Stimulated activated CD8-positive, alpha-beta memory T cell treated with anti-CD3 and anti-CD28 coated beads, Interleukin-4, amount 100 ng/mL, for 1 hour (primary cell): Measurements from ENCODE around the gene DQX1.
A peak's percentile ranks its signal among the peaks of the same experiment; 100 is the strongest.

Experiments
- DNase-seq, 2 donors: peaks; one replicate each; pipeline ENCODE4 v3.0.0-alpha.2; 2020; ENCODE audit warnings: low read depth in 2 of 2, low spot score in 1 of 2

Gene DQX1

GRCh38 chr2:74512744-74513604 is 13.1 kb downstream of the DQX1 start:
- DNase-seq, result no peak

GRCh38 chr2:74511104-74511989 is 14.7 kb downstream of the DQX1 start:
- DNase-seq, result no peak

GRCh38 chr2:74510272-74510671 is 15.8 kb downstream of the DQX1 start:
- no peak for DNase-seq

- DNase-seq, result no peak
Measured at GRCh38 chr2:74507926-74508520, 18.0 kb downstream of the DQX1 start.

GRCh38 chr2:74507145-74507925 is 18.7 kb downstream of the DQX1 start, which contains the start of gene PCGF1:
Gene PCGF1 (minus strand): TSS chr2:74507695. CDS start chr2:74507668, 27 bp downstream.
- DNase-seq, result peak; percentile 96 to 98

GRCh38 chr2:74505448-74506246 is 20.4 kb downstream of the DQX1 start:
- DNase-seq, result no peak

GRCh38 chr2:74504591-74504990 is 21.4 kb downstream of the DQX1 start:
- no peak for DNase-seq

- DNase-seq, result no peak
Measured at GRCh38 chr2:74503506-74504475, 22.2 kb downstream of the DQX1 start.

- peak in 1 of 2 donors; percentile 30 for DNase-seq
Measured at GRCh38 chr2:74502720-74503505, 23.1 kb downstream of the DQX1 start.

- no peak for DNase-seq
Measured at GRCh38 chr2:74502147-74502719, 23.8 kb downstream of the DQX1 start.

GRCh38 chr2:74501335-74502071 is 24.5 kb downstream of the DQX1 start:
- no peak for DNase-seq

GRCh38 chr2:74500578-74500946 is 25.5 kb downstream of the DQX1 start:
- DNase-seq, result no peak

- DNase-seq, result no peak
Measured at GRCh38 chr2:74499940-74500577, 26.0 kb downstream of the DQX1 start.

GRCh38 chr2:74499267-74499939 is 26.6 kb downstream of the DQX1 start, which contains the start of gene LBX2:
Gene LBX2 (minus strand): TSS chr2:74499603. CDS start chr2:74499537, 66 bp downstream.
- no peak for DNase-seq

GRCh38 chr2:74498500-74499266 is 27.3 kb downstream of the DQX1 start:
- no peak for DNase-seq
